HepG2 (cell line): ENCODE results near the gene ZFP62. TPM values are rescaled to one million over a fixed set of nuclear protein-coding genes. Genes with fewer than 3 reads are reported as not detected.

Experiments used
- GTF3A ChIP-seq: sonication (generic); formaldehyde crosslinking; conservative IDR thresholded peaks from 2 replicates; pipeline ENCODE4 v1.4.0; 2020; ENCODE audit warnings: mild to moderate bottlenecking, missing genetic modification reagents
- ISL2 ChIP-seq: sonication (generic); formaldehyde crosslinking; IDR thresholded peaks from 2 replicates; pipeline ENCODE4 v1.5.0; 2020; ENCODE audit warnings: missing genetic modification reagents
- MTF1 ChIP-seq: sonication (generic); formaldehyde crosslinking; IDR thresholded peaks from 2 replicates; pipeline ENCODE4 v1.5.0; 2020; ENCODE audit warnings: missing genetic modification reagents
- NCOA2 ChIP-seq: sonication (generic); formaldehyde crosslinking; IDR thresholded peaks from 2 replicates; pipeline ENCODE4 v1.8.0; 2022; ENCODE audit warnings: inconsistent platforms
- PBX2 ChIP-seq: IDR thresholded peaks from 2 replicates; pipeline ENCODE4 v1.6.1; 2016; ENCODE audit warnings: control low read depth
- PCBP1 ChIP-seq: fragments of 200-400 bp; formaldehyde crosslinking; IDR thresholded peaks from 2 replicates; pipeline ENCODE4 v1.6.1; 2017; ENCODE audit warnings: mild to moderate bottlenecking, low read depth, low read length, borderline replicate concordance
- PRPF4 ChIP-seq: fragments of 200-400 bp; formaldehyde crosslinking; IDR thresholded peaks from 2 replicates; pipeline ENCODE4 v1.6.1; 2016; ENCODE audit warnings: low read length, low read depth; ENCODE audit not compliant: poor library complexity, severe bottlenecking
- SRSF1 ChIP-seq: fragments of 200-400 bp; formaldehyde crosslinking; optimal IDR thresholded peaks from 2 replicates; pipeline ENCODE3; 2017; ENCODE audit warnings: mild to moderate bottlenecking, low read depth, low read length, moderate library complexity
- USF2 ChIP-seq, 2 experiments: sonication (generic) in 1 of 2; formaldehyde crosslinking in 1 of 2; IDR thresholded peaks; 2 replicates each; pipeline versions ENCODE4 v1.5.1 to v1.6.1; 2011 to 2020; ENCODE audit warnings: borderline replicate concordance in 1 of 2, low read depth in 1 of 2, low read length in 1 of 2, mild to moderate bottlenecking in 1 of 2, missing genetic modification reagents in 1 of 2, moderate library complexity in 1 of 2
- ZBTB40 ChIP-seq, 2 experiments: fragments of 450-650 bp in 1 of 2; sonication (generic) in 1 of 2; formaldehyde crosslinking in 1 of 2; IDR thresholded peaks; 2 replicates each; pipeline versions ENCODE4 v1.6.1 to v1.8.0; 2016 to 2022; ENCODE audit warnings: antibody characterized with exemption in 1 of 2, mild to moderate bottlenecking in 1 of 2, missing genetic modification reagents in 1 of 2
- ZMYM4 ChIP-seq: sonication (generic); formaldehyde crosslinking; IDR thresholded peaks from 2 replicates; pipeline ENCODE4 v1.8.1; 2023; ENCODE audit warnings: mild to moderate bottlenecking, missing genetic modification reagents
- ZNF282 ChIP-seq: fragments of 450-650 bp; IDR thresholded peaks from 2 replicates; pipeline ENCODE4 v1.6.1; 2018; ENCODE audit not compliant: partially characterized antibody
- ZNF350 ChIP-seq: sonication (generic); formaldehyde crosslinking; IDR thresholded peaks from 2 replicates; pipeline ENCODE4 v1.4.0; 2020; ENCODE audit warnings: mild to moderate bottlenecking, low read depth, missing genetic modification reagents, borderline replicate concordance
- ZNF547 ChIP-seq: sonication (generic); formaldehyde crosslinking; IDR thresholded peaks from 2 replicates; pipeline ENCODE4 v1.5.1; 2020; ENCODE audit warnings: mild to moderate bottlenecking, missing genetic modification reagents
- ZNF720 ChIP-seq: sonication (generic); formaldehyde crosslinking; IDR thresholded peaks from 2 replicates; pipeline ENCODE4 v1.4.0; 2020; ENCODE audit warnings: missing genetic modification reagents
- polyA plus RNA-seq, 8 experiments: library from polyadenylated mRNA; depleted of rRNA in 3 of 8; stranded (reverse) in 7 of 8; unstranded in 1 of 8; fragments of >200 nt; fragmentation: Illumina TruSeq in 4 of 8; extraction: Trizol in 4 of 8; gene quantifications; 2 replicates each; pipeline versions ENCODE4 v1.2.1 to v1.2.3, GENCODE V29; 2011 to 2016; ENCODE audit warnings: low read depth in 4 of 8, missing spikeins in 1 of 8, mixed read lengths in 1 of 8; ENCODE audit not compliant: insufficient read depth in 1 of 8
- total RNA-seq, 5 experiments: library from RNA; depleted of rRNA; stranded (reverse); fragments of >200 nt; fragmentation: Illumina TruSeq; extraction: Trizol; gene quantifications; 2 replicates each; pipeline ENCODE4 v1.2.3, GENCODE V29; 2016; ENCODE audit warnings: low read depth in 1 of 5

Gene ZFP62
- total and polyA plus RNA-seq, 2 of the 13 experiments (the other 11 are each of a cell fraction or from before 2014, with no cell fraction given) = 8.2 to 19.4 TPM

- TF ChIP-seq USF2 (IDR thresholded peaks at IDR 0.05; ENCODE audit: low read depth, low read length) (no peak), USF2 (CRISPR knock-in tag; IDR thresholded peaks at IDR 0.05; ENCODE audit: borderline replicate concordance) (no peak), ZMYM4 (CRISPR knock-in tag) (0 out of 2 replicates have a peak, but pooled peaks have one; percentile 27), ZNF720 (CRISPR knock-in tag) (no peak), PRPF4 (no peak), ISL2 (CRISPR knock-in tag) (peak; percentile 43; the same call in 1 of the 2 replicates), NCOA2 (CRISPR knock-in tag) (no peak), MTF1 (CRISPR knock-in tag) (0 out of 2 replicates have a peak, but pooled peaks have one; percentile 53), PCBP1 (no peak), ZNF282 (no peak), SRSF1 (no peak), ZNF350 (CRISPR knock-in tag) (no peak), ZBTB40 (IDR thresholded peaks at IDR 0.05) (no peak), ZBTB40 (CRISPR knock-in tag; IDR thresholded peaks at IDR 0.05) (no peak; the same call in 1 of the 2 replicates), PBX2 (CRISPR knock-in tag) (no peak), GTF3A (CRISPR knock-in tag) (peak; percentile 67; the same call in 1 of the 2 replicates), ZNF547 (CRISPR knock-in tag) (0 out of 2 replicates have a peak, but pooled peaks have one; percentile 52)
Measured at GRCh38 chr5:180802325-180803180, 58.5 kb downstream of the ZFP62 start, which contains the start of gene MGAT1 (continued).
